GM12872 (cell line): ENCODE measurements around the gene MPHOSPH9.

Experiments used
- TF ChIP-seq, protein P1 (sequence below): IDR thresholded peaks from 3 replicates; pipeline ENCODE4 v1.5.1; 2011; ENCODE audit warnings: low read depth, mild to moderate bottlenecking, low read length, moderate library complexity; ENCODE audit not compliant: insufficient read depth

The MPHOSPH9 gene

DNA sequence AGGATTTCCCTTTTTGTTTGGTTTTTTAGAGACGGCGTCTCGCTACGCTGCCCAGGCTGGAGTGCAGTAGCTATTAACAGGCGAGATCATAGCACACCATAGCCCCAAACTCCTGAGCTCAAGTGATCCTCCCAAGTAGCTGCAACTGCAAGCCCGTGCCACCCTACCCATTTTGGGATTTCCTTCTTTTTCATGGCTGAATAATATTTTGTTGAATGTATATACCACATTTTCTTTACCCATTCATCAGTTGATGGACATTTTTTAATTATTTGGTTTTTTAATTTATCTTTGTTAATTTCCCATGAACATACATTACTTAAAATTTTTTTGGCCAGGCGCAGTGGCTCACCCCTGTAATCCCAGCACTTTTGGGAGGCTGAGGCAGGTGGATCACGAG, 97.3 kb downstream of the MPHOSPH9 start:
- TF ChIP-seq, protein P1, sequence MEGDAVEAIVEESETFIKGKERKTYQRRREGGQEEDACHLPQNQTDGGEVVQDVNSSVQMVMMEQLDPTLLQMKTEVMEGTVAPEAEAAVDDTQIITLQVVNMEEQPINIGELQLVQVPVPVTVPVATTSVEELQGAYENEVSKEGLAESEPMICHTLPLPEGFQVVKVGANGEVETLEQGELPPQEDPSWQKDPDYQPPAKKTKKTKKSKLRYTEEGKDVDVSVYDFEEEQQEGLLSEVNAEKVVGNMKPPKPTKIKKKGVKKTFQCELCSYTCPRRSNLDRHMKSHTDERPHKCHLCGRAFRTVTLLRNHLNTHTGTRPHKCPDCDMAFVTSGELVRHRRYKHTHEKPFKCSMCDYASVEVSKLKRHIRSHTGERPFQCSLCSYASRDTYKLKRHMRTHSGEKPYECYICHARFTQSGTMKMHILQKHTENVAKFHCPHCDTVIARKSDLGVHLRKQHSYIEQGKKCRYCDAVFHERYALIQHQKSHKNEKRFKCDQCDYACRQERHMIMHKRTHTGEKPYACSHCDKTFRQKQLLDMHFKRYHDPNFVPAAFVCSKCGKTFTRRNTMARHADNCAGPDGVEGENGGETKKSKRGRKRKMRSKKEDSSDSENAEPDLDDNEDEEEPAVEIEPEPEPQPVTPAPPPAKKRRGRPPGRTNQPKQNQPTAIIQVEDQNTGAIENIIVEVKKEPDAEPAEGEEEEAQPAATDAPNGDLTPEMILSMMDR, result no peak

DNA sequence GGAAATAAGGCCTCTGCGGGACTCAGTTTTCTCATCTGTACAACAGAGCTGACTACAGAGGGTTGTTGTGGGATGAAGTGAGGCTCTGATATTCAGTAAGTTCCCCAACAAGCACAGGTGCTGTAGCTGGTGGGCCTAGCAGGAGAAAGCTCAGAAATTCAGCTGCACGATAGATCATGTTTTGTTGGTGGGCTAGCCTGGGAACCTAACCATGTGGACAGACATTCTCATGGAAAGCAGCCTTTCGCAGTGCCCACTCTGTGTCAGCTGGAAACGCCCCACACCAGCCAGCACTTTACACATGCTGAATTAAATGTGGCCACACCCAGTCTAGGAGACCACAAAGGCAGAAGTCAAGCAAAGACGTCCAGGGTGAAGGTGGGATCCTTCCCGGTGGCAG, 98.1 kb downstream of the MPHOSPH9 start:
- TF ChIP-seq, protein P1, result no peak

DNA sequence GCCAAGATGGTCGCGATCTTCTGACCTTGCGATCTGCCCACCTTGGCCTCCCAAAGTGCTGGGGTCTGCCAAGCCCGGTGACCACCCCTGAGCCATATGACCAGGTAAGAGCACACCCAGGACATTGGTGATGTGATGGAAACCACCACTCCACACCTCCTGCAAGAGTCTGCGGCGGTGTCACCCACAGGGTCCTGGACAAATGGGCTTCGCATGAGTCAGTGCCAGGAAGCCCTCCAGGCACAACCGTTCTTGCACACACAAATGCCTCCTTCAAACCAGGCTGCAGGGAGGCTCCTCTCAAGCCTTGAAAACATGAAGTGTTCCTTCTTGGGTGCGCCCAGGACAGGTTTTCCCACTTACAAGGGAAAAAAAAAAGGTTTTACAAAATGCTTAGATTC, 98.7 kb downstream of the MPHOSPH9 start:
- TF ChIP-seq, protein P1, result no peak

DNA sequence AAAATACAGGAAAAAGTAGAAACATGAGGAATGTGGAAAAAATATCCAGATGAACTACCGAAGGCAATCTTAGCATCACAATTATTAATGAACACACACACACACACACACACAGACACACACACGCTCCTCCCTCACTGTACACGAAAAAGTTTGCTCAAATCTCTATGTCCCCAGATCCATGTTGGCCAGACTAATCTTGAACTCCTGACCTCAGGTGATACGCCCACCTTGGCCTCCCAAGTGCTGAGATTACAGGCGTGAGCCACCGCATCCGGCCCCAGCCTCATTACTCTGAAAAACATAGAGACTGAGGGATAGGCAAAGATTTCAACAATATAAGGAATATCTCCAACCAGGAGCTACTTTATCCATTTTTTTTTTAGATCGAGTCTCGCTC, 99.2 kb downstream of the MPHOSPH9 start:
- TF ChIP-seq, protein P1, result no peak

DNA sequence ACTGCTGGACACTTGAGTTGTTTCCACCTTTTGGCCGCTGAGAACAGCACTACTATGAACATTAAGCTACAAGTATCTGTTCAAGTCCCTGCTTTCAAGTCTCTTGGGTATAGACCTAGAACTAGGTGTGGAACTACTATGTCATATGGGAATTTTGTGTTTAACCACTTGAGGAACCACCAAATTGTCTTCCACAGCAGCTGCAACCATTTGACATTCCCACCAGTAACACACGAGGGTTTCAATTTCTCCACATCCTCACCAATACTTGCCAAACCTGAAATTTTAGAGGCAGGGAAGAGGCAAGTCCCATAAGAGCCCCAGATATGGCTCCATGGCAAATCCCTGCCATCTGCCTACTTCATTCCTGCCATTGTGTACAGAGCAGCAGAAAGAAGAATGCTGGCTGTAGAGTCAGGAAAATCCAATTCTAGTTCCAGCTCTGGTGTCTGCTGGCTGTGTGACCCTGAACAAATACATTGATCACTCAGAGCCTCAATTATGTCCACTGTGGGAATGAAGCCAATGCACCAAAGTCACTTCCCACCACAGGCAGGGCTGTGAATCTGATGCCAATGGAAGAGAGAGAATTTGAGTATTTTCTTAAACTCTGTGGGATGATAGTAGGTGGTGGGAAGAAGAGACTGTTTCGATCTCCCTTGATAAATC, 99.9 kb downstream of the MPHOSPH9 start:
- TF ChIP-seq, protein P1, result no peak

DNA sequence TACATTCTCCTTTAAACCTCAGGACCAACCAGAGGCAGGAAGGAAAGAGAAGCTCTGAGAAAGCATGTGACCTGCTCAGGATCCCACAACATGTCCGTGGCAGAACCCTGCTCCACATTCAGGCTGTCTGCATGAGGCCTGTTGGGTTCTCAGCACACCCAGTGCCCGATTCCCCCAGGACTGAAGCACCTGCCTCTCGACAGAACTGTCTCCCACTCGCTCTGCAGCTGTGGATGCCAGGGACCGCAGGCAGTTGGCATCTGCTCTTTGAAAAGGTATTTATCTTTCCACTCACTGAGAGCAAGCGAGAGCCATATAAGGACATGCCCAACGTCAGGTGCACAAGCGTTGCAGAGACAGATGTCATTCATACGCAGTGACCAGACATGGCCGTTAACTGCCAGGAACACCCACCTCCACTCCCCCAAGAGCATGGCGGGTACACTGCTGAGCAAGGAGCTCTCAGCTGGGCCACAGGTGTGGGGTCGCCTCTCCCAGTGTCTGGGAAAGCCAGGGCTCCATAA, 101.0 kb downstream of the MPHOSPH9 start:
- TF ChIP-seq, protein P1, result no peak

DNA sequence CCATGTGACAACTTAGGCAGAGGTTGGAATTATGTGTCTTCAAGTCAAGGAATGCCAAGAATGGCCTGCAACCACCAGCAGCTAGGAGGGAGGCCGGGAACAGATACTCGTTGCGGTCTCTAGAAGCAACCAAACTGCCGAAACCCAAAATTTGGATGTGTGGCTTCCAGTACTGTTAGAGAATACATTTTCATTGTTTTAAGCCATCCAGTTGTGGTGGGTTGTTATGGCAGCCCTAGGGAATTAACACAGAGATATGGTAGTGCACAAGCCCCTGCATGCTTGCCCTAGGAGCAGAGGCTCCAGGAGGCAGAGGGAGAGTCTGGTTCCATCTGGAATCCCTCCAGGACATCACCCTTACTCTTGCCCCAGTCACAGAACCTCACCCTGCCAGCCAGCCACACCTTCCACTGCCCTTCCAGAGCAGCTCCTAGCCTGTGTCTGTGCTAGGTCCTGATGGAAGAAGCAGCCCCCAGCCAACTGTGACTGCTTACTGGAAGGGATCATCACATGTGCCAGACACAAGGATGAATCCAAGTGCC, 101.6 kb downstream of the MPHOSPH9 start:
- TF ChIP-seq, protein P1, result no peak
